HG03442 (cell line): ENCODE data around the gene SEC31A.
"Not testable (repeated sequence)": the region's sequence is repeated elsewhere in the genome, so short reads cannot be mapped to it uniquely, and the experiment has no call there.

ENCODE experiments used
- ATAC-seq: cut with Tn5 transposase; IDR thresholded peaks from one replicate; pipeline ENCODE4 v1.9.1; 2021; ENCODE audit warnings: mild to moderate bottlenecking, moderate library complexity; ENCODE audit not compliant: unreplicated experiment

SEC31A gene

GRCh38 chr4:82850684-82851083, 40.3 kb downstream of the SEC31A start:
- ATAC-seq: no peak

- no peak for ATAC-seq
Observed at GRCh38 chr4:82848706-82849105, 42.2 kb downstream of the SEC31A start.

GRCh38 chr4:82842593-82842992, 48.4 kb downstream of the SEC31A start:
- ATAC-seq: no peak

- no peak for ATAC-seq
Observed at GRCh38 chr4:82839624-82840023, 51.3 kb downstream of the SEC31A start.

- ATAC-seq: no peak
Observed at GRCh38 chr4:82833696-82834313, 57.1 kb downstream of the SEC31A start.

GRCh38 chr4:82833060-82833459, 57.9 kb downstream of the SEC31A start:
- ATAC-seq: not testable (repeated sequence)

- ATAC-seq: no peak
Observed at GRCh38 chr4:82825425-82825824, 65.5 kb downstream of the SEC31A start.

GRCh38 chr4:82823062-82823461, 67.9 kb downstream of the SEC31A start:
- ATAC-seq: no peak

GRCh38 chr4:82820689-82821088, 70.3 kb downstream of the SEC31A start:
- no peak for ATAC-seq

GRCh38 chr4:82818664-82819662, 72.0 kb downstream of the SEC31A start:
- no peak for ATAC-seq

GRCh38 chr4:82816874-82817273, 74.1 kb downstream of the SEC31A start:
- not testable (repeated sequence) for ATAC-seq

- no peak for ATAC-seq
Observed at GRCh38 chr4:82814034-82814433, 76.9 kb downstream of the SEC31A start.

GRCh38 chr4:82811838-82812341, 79.1 kb downstream of the SEC31A start:
- no peak for ATAC-seq

GRCh38 chr4:82811392-82811791, 79.6 kb downstream of the SEC31A start:
- no peak for ATAC-seq

GRCh38 chr4:82810176-82810575, 80.8 kb downstream of the SEC31A start:
- no peak for ATAC-seq

- ATAC-seq: no peak
Observed at GRCh38 chr4:82809619-82810018, 81.3 kb downstream of the SEC31A start.

GRCh38 chr4:82803746-82804145, 87.2 kb downstream of the SEC31A start:
- ATAC-seq: no peak

- ATAC-seq: no peak
Observed at GRCh38 chr4:82802911-82803310, 88.0 kb downstream of the SEC31A start.

GRCh38 chr4:82801910-82802521, 88.9 kb downstream of the SEC31A start:
- ATAC-seq: no peak

- ATAC-seq: no peak
Observed at GRCh38 chr4:82799006-82799881, 91.7 kb downstream of the SEC31A start.
